HEK293 (cell line): ENCODE data around the gene HEATR5A.
A peak's percentile ranks its signal among the peaks of the same experiment; 100 is the strongest.
"Not testable (repeated sequence)": the region's sequence is repeated elsewhere in the genome, so short reads cannot be mapped to it uniquely, and the experiment has no call there.

ENCODE experiments used
- CTCF ChIA-PET: fragments of 350-600 bp; formaldehyde crosslinking; extraction: SDS; loops from one replicate; lab custom pipeline; 2021; ENCODE audit warnings: antibody characterized with exemption; lab: Yijun Ruan, JAX
- POLR2A ChIA-PET: fragments of 300-600 bp; formaldehyde crosslinking; extraction: SDS; loops from one replicate; lab custom pipeline; 2020; ENCODE audit warnings: antibody characterized with exemption, inconsistent platforms; lab: Yijun Ruan, JAX
- H3K27ac ChIP-seq: fragments of 200-500 bp; sonication (Bioruptor generic); 2 replicates; pipeline ENCODE4 v1.5.1; 2014; ENCODE audit warnings: low read depth, low read length, control low read depth, inconsistent platforms; ENCODE audit errors: extremely low read depth
- H3K36me3 ChIP-seq, 2 experiments: fragments of 200-500 bp in 1 of 2; sonication (Bioruptor generic) in 1 of 2; 1 replicate in 1 of 2; 2 replicates in 1 of 2; pipeline ENCODE4 v1.5.1; 2014 to 2017; ENCODE audit warnings: inconsistent platforms in 2 of 2, low read length in 2 of 2; ENCODE audit not compliant: control insufficient read depth in 2 of 2, insufficient read depth in 1 of 2
- H3K4me1 ChIP-seq: fragments of 200-500 bp; sonication (Bioruptor generic); 2 replicates; pipeline ENCODE4 v1.5.1; 2014; ENCODE audit warnings: mild to moderate bottlenecking, low read length, inconsistent platforms; ENCODE audit not compliant: control insufficient read depth, insufficient read depth
- H3K4me3 ChIP-seq: 2 replicates; pipeline ENCODE4 v1.5.1; 2011; ENCODE audit warnings: low read depth, mild to moderate bottlenecking, control low read depth, low read length, moderate library complexity
- H3K9me3 ChIP-seq: fragments of 200-500 bp; sonication (Bioruptor generic); 2 replicates; pipeline ENCODE4 v1.5.1; 2014; ENCODE audit warnings: low read depth, low read length, inconsistent platforms; ENCODE audit not compliant: control insufficient read depth, insufficient read depth
- AEBP2 ChIP-seq: fragments of 450-650 bp; formaldehyde crosslinking; IDR thresholded peaks from 2 replicates; pipeline ENCODE4 v1.5.1; 2016; ENCODE audit warnings: missing biosample characterization, missing genetic modification characterization, borderline replicate concordance
- PRDM1 ChIP-seq: fragments of 450-650 bp; formaldehyde crosslinking; IDR thresholded peaks from 2 replicates; pipeline ENCODE4; 2016; ENCODE audit warnings: missing biosample characterization, missing genetic modification characterization
- ZBTB11 ChIP-seq: fragments of 450-650 bp; formaldehyde crosslinking; conservative IDR thresholded peaks from 2 replicates; pipeline ENCODE4 v1.5.1; 2016; ENCODE audit warnings: low read depth, missing biosample characterization, missing genetic modification characterization
- ZBTB7A ChIP-seq: fragments of 450-650 bp; formaldehyde crosslinking; IDR thresholded peaks from 2 replicates; pipeline ENCODE4 v1.5.1; 2016; ENCODE audit warnings: low read depth, missing biosample characterization, missing genetic modification characterization
- ZBTB8A ChIP-seq: fragments of 450-650 bp; formaldehyde crosslinking; IDR thresholded peaks from 2 replicates; pipeline ENCODE4 v1.5.1; 2016; ENCODE audit warnings: missing biosample characterization, missing genetic modification characterization
- ZNF394 ChIP-seq: fragments of 450-650 bp; formaldehyde crosslinking; IDR thresholded peaks from 2 replicates; pipeline ENCODE4 v1.5.1; 2016; ENCODE audit warnings: missing biosample characterization, missing genetic modification characterization, mild to moderate bottlenecking, moderate library complexity, borderline replicate concordance
- ZNF426 ChIP-seq: fragments of 450-650 bp; formaldehyde crosslinking; IDR thresholded peaks from 2 replicates; pipeline ENCODE4 v1.5.1; 2017; ENCODE audit warnings: missing biosample characterization, missing genetic modification characterization, mild to moderate bottlenecking, inconsistent platforms, moderate library complexity
- ZNF433 ChIP-seq: fragments of 450-650 bp; formaldehyde crosslinking; IDR thresholded peaks from 2 replicates; pipeline ENCODE4 v1.5.1; 2016; ENCODE audit warnings: missing biosample characterization, missing genetic modification characterization, low read depth
- ZNF510 ChIP-seq: fragments of 450-650 bp; formaldehyde crosslinking; IDR thresholded peaks from 2 replicates; pipeline ENCODE4 v1.5.1; 2018; ENCODE audit warnings: mild to moderate bottlenecking, missing genetic modification characterization, missing biosample characterization; ENCODE audit not compliant: insufficient replicate concordance
- ZNF518A ChIP-seq: fragments of 450-650 bp; formaldehyde crosslinking; conservative IDR thresholded peaks from 2 replicates; pipeline ENCODE4 v1.5.1; 2016; ENCODE audit warnings: low read depth, missing biosample characterization, missing genetic modification characterization
- ZNF555 ChIP-seq: fragments of 450-650 bp; formaldehyde crosslinking; conservative IDR thresholded peaks from 2 replicates; pipeline ENCODE4 v1.5.1; 2017; ENCODE audit warnings: missing biosample characterization, mild to moderate bottlenecking, missing genetic modification characterization, inconsistent platforms
- ZNF558 ChIP-seq: fragments of 450-650 bp; formaldehyde crosslinking; IDR thresholded peaks from 2 replicates; pipeline ENCODE4 v1.5.1; 2016; ENCODE audit warnings: missing biosample characterization, missing genetic modification characterization
- ZNF623 ChIP-seq: fragments of 450-650 bp; formaldehyde crosslinking; IDR thresholded peaks from 2 replicates; pipeline ENCODE4 v1.5.1; 2016; ENCODE audit warnings: missing biosample characterization, missing genetic modification characterization
- ZNF791 ChIP-seq: fragments of 450-650 bp; formaldehyde crosslinking; IDR thresholded peaks from 2 replicates; pipeline ENCODE4 v1.5.1; 2016; ENCODE audit warnings: missing biosample characterization, missing genetic modification characterization
- ZXDB ChIP-seq: fragments of 450-650 bp; formaldehyde crosslinking; IDR thresholded peaks from 2 replicates; pipeline ENCODE4 v1.5.1; 2016; ENCODE audit warnings: missing biosample characterization, missing genetic modification characterization

The HEATR5A gene

DNA sequence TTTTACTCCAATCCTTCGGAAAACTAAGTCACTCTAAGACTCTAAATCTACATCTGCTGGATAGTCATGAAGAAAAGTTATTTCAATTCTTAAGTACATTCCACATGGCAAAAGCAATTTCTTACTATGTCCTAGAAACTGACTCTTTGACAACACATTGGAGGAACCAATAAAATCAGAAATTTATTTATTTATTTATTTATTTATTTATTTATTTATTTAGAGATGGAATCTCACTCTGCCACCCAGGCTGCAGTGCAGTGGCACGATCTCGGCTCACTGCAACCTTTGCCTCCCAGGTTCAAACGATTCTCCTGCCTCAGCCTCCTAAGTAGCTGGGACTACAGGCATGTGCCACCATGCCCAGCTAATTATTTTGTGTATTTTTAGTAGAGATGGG lies 58.6 kb downstream of the HEATR5A start:
- H3K27ac ChIP-seq, H3K4me1 ChIP-seq, H3K9me3 ChIP-seq, CTCF ChIA-PET, H3K4me3 ChIP-seq, POLR2A ChIA-PET: not testable (repeated sequence)
- H3K36me3 ChIP-seq, result peaks cover 11 to 20% of the 10 kb centered on the region in 2 experiments
- TF ChIP-seq ZNF623 (peak; percentile 49), ZBTB8A (peak; percentile 36; the same call in 1 of the 2 replicates), ZNF394 (tag by site-specific recombination) (peak; percentile 71; the same call in 1 of the 2 replicates), ZBTB11 (tag by site-specific recombination) (0 out of 2 replicates have a peak, but pooled peaks have one; percentile 32), ZNF426 (peak; percentile 61), ZNF518A (tag by site-specific recombination) (peak; percentile 72), ZXDB (tag by site-specific recombination) (peak; percentile 30; the same call in 1 of the 2 replicates), ZNF433 (tag by site-specific recombination) (peak; percentile 39; the same call in 1 of the 2 replicates), ZNF558 (tag by site-specific recombination) (0 out of 2 replicates have a peak, but pooled peaks have one; percentile 23), ZNF555 (peak; percentile 41), ZNF510 (tag by site-specific recombination) (peak; percentile 50)

GRCh38 chr14:31360919-31361662 lies 59.3 kb downstream of the HEATR5A start:
- Histone ChIP-seq H3K36me3 (peaks cover 11 to 20% of the 10 kb centered on the region in 2 experiments), H3K9me3 (no peaks in the 10 kb centered on the region), H3K4me3 (no peak overlapping the region), H3K27ac (no peak overlapping the region)
- ChIA-PET POLR2A (no interaction called here), CTCF (no interaction called here)
- no peak for TF ChIP-seq ZBTB7A (tag by site-specific recombination)
- TF ChIP-seq ZNF791 (tag by site-specific recombination), result no peak
- no peak for TF ChIP-seq AEBP2 (tag by site-specific recombination)
- 0 out of 2 replicates have a peak, but pooled peaks have one; percentile 46 for TF ChIP-seq PRDM1
- TF ChIP-seq, all 188 proteins: peak for 1
- no peaks in the 10 kb centered on the region for H3K4me1 ChIP-seq
